ENCODE measurements around the gene EML1.
A peak's percentile ranks its signal among the peaks of the same experiment; 100 is the strongest.

EML1 gene, protein sequence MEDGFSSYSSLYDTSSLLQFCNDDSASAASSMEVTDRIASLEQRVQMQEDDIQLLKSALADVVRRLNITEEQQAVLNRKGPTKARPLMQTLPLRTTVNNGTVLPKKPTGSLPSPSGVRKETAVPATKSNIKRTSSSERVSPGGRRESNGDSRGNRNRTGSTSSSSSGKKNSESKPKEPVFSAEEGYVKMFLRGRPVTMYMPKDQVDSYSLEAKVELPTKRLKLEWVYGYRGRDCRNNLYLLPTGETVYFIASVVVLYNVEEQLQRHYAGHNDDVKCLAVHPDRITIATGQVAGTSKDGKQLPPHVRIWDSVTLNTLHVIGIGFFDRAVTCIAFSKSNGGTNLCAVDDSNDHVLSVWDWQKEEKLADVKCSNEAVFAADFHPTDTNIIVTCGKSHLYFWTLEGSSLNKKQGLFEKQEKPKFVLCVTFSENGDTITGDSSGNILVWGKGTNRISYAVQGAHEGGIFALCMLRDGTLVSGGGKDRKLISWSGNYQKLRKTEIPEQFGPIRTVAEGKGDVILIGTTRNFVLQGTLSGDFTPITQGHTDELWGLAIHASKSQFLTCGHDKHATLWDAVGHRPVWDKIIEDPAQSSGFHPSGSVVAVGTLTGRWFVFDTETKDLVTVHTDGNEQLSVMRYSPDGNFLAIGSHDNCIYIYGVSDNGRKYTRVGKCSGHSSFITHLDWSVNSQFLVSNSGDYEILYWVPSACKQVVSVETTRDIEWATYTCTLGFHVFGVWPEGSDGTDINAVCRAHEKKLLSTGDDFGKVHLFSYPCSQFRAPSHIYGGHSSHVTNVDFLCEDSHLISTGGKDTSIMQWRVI

GRCh38 chr14:99793213-99794150 lies at the start of gene EML1:
Gene EML1 (plus strand): TSS chr14:99793413. CDS start chr14:99793477, 64 bp downstream.
- peak; percentile 63 for DNase-seq

DNA sequence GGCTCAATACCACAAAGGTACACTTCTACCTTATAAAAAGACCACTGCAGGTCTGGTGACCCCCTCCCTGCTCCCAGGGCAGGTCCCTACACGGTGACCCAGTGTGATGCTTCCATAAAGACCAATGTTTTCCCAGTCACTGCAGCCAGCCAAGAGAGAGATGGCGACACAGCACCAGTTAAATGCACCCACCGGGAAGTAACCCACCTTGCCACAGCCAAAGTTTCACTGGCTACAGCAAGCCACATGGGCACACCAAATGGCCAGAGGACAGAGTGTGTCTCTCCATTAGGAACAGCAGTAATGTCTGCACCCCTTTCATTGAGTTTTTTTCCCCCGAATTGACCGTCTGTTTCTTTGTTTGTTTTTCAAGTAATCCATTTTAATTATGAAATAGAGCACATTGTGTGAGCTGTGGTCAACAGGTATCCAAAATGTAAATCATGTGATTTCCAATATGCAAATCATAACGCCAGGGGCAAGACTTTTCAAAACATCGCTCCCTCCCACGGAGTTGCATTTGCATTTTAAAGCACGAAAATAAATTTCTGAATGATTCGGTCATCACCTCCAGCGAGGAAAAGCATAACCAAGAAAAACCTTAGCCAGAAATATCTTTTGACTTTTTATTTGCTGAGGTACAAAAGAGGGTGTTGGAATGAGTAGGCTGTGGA lies 48.9 kb upstream of the EML1 start:
- no peak for DNase-seq

DNA sequence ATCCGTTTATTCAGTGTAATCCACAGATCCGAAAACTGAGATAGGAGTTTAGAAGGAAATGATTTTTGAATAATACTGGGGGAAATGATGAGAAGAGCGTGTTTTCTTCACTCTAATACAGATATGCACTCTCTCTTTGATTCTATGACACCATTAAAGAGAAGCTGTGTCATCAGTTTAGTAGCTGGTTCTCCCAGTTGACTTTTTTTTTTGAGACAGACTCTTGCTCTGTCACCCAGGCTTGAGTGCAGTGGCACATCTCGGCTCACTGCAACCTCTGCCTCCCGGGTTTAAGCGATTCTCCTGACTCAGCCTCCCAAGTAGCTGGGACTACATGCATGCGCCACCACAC lies 48.4 kb upstream of the EML1 start:
- no peak for DNase-seq

DNA sequence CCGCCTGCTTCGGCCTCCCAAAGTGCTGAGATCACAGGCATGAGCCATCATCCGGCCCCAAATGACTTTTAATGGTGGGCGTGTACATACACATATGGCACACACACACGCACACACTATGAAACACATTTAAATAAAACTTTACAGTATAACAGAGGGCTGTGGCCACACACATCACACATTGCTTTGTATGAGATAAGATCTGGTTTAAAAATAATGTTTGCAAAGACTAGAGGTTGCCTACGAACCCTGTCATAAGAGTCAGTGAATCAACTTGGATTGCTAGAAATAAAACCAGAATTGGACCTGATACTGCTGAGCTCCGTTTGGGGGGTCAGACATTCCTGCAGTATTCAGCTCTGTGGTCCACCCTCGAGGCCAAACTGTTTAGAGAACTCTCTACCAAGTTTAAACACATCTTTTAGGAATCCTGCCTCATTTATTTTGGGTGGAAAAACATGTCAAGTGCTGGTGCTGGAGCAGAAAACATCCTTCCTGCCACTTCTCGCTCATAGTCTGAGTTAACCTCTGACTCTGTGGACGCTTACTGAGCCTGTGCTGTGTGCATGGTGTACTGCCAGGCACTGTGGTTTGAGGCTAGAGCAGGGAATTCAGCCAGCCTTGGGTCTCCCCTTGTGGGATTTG lies 47.8 kb upstream of the EML1 start:
- DNase-seq = no peak

DNA sequence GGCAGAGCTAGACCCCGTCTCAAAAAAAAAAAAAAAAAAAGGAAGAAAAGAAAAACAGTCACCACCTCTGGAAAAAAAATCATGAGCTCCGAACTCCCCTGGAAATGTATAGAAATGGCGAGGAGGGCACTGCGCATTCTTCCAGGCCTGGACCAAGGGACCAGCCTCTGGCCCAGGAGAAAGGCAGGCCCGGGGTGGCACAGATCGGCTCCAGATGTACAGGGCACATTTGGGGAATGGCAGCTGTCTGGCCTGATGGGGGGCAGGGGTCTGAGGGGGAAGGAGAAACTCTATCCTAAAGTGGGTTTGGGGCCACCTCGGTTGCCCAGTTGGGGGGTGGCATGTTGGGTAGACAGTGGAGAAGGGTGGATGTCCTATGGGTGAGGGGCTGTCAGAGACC lies 46.0 kb upstream of the EML1 start:
- no peak for DNase-seq

GRCh38 chr14:99747582-99748330 lies 45.5 kb upstream of the EML1 start:
- no peak for DNase-seq

GRCh38 chr14:99748529-99748928 lies 44.7 kb upstream of the EML1 start:
- DNase-seq = no peak

GRCh38 chr14:99749142-99749541 lies 44.1 kb upstream of the EML1 start:
- no peak for DNase-seq

GRCh38 chr14:99749763-99750715 lies 43.2 kb upstream of the EML1 start:
- no peak for DNase-seq

GRCh38 chr14:99750746-99751450 lies 42.3 kb upstream of the EML1 start:
- DNase-seq = no peak

GRCh38 chr14:99751539-99752485 lies 41.4 kb upstream of the EML1 start:
- DNase-seq = no peak

DNA sequence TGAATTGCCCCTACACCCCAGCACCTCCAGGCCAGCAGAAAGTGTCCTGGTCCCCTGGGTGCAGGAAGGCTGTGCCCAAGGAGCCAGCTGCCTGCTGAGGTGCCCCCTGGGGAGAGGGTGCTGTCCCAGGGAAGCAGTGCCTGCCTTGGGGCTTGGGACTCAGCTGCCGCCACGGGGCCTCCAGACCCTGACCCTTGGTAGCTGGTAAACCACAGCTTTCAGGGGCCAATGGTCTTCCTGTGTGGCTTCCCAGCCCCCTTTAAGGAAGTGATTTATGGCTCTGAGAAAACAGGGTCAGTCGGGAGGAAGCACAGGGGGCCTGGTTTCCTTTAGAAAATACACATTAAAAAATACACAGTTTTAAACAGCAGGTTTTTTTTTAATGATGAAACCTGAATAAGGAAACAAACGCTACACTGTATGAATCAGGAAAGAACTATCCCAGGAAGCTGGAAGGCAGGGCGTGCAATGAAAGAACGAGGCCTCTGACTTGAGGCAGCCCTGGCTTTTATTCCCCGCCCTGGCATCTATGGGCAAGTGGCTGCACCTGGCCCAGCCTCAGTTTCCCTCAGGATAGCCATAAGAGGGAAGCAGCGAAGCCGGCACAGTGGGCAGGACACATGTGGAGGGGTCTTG lies 40.6 kb upstream of the EML1 start:
- DNase-seq = no peak

DNA sequence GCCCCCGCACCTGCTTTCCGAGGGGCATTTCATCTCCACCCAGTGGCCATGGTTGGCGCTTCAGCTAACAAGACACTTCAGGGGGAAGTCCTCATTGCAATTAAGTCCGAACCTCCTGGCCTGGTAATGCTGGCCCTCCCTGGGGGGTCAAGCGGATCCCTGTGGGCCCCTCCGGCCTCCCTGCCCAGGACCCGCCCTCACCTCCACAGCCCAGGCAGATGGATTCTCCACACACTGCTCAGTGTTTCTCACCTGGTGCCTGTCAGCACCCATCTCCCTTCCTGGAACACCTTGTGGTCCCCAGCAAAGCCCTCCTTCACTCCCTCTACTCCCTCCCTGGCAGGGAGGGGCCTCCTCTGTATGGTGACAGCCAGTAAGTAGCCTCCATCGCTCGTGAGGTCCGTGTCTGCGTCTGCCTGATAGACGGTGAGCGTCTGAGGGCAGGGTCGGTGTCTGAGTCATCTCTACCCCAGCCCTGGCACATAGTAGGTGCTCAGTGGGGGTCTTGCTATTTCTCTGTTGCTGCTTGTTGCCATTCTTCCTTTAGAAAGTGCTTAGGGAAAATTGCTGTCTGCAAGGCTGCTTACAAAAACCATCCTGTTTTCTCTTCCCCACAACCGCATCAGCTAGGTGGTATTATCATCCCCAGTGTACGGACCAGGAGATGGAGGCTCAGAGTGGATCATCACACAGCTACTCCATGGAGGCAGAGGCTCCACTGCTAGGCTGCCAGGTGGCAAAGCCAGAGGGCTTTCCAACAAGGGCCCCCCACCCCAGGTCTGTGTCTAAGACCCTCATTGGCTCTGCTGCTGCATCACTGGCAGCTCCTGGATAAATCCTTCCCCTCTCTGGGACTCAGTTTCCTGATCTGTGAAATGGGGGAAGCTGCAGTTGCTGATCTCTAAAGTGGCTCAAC lies 39.7 kb upstream of the EML1 start:
- no peak for DNase-seq

- DNase-seq = no peak
Measured at GRCh38 chr14:99754141-99755067, 38.8 kb upstream of the EML1 start.

- no peak for DNase-seq
Measured at GRCh38 chr14:99755068-99755405, 38.2 kb upstream of the EML1 start.
